ENCODE measurements around the gene ATP11A.
"Not testable (repeated sequence)": the region's sequence is repeated elsewhere in the genome, so short reads cannot be mapped to it uniquely, and the experiment has no call there.

ATP11A gene

DNA sequence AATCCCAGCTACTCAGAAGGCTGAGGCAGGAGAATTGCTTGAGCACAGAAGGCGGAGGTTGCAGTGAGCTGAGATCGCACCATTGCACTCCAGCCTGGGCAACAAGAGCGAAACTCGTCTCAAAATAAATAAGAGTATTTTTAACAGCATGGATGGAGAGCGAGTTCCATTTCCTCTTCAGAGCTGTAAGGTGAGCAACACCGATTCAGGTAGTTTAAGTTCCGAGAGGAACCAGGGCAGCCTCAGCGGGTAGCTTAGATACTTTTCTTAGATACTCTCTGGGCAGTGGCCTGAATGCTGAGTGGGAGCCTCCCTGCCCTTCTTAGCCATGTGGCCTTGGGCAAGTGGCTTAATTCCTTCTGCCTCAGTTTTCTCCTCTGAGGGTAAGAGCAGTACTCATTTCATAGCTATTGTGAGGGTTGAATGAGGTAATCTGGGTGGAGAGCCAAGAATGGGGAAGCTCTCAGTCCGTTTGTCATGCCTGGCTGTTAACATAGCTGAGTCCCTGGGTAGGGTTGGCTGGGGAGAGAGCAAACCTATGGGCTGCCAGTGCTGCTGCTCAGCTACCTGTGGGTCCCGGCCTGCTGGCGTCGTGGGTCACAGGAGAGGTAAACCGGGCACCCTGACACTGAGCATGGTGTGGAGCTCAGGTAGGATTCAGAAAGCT lies 4.1 kb downstream of the ATP11A start:
- peak; percentile 81 to 83 for DNase-seq

DNA sequence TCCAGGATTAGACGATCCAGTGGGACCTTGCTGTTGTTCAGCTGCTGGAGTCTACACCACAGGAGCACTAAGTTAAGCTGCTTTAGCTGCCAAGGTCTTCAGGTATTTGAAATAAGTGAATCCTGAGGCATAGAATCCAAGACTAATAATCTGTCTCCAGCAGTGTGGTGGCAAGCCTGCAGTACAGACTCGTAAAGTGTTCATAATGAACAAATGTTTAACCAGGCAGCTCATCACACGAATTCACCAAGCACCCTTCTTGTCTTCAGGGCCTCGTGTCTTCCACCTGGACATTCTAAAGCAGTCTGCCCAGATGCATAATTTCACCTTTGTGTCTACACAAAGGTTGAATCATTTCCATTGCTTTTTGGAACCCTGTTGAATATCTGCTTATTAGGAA lies 5.3 kb downstream of the ATP11A start:
- DNase-seq = no peak

DNA sequence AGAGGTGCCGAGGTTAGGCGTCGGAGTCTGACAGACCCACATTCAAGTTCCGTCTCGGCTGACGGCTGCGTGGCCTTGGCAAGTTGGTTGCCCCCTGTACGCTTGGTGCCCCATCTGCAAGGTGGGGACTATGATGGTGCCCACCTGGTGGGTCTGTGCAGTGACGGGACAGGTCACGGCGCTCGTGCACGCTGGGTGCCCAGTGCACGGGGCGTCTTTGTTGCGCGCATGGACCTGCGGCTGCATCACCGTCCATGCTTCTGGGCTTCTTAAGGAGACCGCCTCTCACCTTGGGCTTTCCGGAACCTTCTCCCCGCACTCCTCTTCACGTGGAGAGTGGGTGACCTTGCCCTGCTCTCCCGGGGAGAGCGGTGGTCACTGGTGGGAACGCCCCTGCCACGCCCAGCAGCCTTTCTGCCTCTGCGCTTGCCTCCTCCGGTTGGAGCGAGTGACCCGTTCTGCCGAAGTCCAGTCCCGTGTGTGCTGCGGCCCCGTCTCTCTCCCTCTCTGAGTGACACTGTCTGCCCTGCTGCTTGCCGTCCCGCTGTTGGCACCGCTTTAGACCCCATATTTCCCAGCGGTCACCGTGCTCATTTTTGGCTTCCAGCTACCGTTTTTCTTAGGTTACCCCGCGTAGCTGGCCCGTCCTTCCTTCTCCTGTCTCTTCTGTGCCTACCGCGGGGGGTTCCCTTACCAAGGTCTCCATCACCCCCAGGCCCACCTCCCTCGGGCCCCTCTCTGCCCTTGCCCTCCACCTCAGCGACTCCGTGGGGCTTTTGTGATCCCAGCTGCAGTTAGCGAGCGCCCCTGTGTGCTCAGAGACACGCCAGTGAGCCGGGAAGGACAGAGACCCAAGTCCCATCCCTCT lies 6.4 kb downstream of the ATP11A start:
- DNase-seq = no peak

DNA sequence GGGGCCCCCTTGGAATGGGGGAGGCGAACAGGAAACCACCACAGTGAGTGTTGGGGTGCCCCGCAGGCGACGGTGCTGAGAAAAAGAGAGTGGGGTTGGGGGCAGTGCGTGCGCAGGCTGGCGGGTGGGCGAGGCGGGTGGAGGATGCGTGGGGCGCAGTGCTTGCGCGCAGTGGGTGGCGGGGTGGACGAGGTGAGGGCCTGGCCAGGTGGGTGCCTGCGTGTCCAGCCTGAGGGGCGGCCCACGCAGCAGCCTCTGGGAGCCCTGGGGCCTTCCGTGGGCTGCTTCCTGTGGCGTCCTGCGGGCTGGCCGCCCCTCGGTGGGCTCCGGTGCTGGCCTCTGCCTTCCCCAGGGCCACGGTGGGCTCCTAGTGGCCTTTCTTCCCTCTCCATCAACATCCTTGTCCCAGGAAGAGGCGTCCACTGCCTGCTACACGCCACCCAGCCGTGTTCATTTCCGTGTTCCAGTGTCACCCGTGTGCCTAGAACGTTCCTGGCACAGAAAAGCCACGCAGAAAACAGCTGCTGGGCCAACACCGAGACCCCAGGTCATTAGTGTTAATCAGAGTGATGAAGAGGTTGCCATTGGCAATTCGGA lies 7.1 kb downstream of the ATP11A start:
- no peak for DNase-seq

DNA sequence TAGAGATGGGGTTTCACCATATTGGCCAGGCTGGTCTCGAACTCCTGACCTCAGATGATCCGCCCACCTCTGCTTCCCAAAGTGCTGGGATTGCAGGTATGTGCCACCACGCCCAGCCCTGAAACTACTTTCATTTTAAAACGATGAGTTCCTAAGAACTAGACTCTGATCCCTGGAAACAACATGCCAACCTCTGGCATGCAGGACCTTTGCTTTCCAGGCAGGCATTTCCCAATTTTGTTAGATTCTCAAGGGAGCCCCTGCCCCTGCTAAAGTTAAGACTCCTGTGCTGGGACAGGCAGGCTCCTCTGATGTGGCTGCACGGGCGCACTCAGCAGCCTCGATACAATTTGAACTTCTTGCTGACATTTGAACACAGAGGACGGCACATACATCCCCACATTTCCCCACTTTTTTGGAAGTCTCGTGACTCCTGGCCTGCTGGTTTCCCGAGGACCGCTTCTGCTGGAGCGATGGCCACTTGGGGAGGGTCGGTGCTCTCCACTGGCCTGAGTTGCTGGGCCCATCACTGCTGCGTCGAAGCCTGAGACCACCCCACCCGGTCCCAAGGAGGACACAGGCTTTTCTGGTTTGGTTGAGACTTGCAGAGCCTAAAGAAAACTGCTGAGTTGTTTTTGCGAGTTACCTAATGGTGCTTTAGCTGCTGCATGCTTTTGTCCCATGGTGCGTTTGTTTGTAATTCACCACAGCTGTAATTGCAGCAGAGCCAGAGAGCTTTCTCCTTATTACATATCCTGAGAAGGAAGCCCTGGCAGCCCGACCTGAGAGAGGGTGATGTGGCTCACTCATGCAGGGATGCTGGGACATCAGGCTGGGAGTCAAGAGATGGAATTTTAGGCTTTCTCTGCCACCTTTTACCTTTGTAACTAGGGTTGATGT lies 8.2 kb downstream of the ATP11A start:
- no peak for DNase-seq

DNA sequence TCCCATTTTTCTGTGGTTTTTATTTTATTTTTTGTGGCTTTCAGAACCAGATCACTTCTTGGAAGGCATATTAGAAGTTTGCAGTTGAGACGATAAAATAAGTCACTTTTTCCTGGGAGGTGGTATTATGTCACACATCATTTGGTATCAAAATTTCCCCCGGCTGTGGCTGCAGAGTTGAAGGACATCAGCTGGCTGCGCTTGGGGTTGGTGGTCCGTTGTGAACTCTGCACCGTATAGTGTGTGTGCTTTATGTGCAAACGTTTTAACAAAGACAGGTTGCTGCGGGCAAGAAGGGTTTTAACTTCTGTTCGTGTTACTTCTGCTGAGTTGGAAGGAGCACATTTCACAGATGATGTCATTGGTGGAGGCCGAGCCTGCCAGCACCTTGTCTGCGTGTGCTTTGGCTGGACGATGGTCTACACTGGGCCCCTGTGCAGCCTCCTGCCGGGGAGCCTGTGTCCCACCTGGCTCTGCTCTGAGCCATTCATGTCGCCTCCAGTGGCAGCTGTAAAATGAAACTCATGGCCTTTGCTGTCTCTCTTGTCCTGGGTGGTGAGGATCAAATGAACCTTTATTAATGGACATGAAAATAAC lies 9.6 kb downstream of the ATP11A start:
- no peak for DNase-seq

DNA sequence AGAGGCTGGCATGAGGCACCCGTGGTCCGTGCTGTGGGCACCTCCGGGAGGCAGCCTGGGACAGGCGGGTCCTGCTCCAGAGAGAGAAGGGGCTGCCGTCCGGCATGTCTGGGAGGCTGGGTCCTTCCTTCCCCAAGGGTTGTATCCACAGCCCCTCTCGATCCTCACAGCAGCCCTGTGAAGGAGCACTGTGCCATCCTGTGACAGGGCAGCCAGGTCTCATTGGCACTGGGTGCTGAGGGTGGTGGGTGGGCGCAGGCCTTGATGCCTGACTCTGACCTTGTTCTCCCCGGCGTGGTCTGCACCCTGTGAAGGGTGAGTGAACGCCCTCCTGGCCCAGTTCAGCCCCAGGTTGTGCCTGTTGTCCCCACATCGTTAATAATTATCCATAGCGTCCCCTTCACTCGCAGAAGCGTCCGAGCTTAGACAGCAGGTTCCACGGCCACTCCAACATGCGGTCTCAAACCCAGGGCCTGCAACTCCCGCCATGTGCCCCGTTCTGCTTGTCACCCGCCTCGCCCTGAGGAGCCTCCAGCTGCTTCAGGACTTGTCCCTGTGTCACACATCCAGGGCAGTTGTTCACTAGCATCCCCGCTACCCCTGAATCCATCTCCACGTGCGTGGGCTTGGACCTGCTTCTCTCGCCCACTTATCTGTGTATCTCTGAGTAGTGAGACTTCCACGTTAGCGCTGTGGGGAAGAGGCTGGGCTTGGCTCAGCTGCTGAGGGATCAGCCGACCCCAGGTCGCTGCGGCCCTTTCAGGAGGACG lies 10.6 kb downstream of the ATP11A start:
- no peak for DNase-seq

DNA sequence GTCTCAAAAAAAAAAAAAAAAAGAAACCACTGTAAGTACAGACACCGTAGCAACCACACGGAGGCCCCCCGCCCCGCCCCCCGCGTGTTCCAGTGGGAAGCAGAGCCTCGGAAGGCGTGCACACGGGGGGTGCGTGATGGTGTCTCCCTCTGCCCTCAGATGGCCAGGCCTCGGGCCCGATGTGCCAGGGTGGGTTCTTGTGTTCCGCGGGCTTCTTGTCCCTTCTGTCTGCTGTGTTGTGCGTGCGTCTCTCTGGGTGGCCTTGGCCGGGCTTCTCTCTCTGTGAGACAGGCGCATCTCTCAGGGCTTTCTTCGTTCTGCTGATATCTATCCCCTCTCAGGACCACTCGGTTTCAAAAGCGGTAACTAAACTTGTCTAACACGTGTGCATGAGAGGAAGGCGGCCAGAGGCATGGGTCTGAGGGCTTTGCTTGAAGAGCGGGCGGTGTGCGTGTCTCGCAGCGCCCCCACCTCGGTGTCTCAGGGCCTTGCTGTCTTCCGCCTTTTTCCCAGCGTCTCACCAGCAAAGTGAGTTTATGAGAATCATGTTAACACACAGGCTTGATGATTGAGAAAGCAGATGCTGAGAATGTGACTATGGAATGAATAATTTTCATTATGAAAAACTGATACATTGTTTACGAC lies 12.6 kb downstream of the ATP11A start:
- no peak for DNase-seq

DNA sequence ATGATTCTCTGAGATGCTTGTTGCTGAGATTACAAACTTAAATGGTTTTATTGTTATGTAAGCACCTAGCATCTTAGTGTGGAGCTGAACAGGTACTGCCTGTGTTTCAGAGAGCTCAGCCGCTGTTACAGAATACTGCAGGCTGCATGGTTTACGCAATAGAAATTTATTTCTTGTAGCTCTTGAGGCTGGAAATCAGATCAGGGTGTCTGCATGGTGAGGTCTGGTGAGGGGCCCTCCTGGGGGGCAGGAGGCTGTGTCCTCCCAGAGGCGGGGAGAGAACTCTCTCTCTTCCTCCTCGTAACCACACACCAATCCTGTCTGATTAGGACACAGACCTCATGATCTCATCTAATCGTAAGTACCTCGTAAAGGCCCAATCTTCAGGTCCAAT lies 13.1 kb downstream of the ATP11A start:
- DNase-seq = peak; percentile 74 to 76

DNA sequence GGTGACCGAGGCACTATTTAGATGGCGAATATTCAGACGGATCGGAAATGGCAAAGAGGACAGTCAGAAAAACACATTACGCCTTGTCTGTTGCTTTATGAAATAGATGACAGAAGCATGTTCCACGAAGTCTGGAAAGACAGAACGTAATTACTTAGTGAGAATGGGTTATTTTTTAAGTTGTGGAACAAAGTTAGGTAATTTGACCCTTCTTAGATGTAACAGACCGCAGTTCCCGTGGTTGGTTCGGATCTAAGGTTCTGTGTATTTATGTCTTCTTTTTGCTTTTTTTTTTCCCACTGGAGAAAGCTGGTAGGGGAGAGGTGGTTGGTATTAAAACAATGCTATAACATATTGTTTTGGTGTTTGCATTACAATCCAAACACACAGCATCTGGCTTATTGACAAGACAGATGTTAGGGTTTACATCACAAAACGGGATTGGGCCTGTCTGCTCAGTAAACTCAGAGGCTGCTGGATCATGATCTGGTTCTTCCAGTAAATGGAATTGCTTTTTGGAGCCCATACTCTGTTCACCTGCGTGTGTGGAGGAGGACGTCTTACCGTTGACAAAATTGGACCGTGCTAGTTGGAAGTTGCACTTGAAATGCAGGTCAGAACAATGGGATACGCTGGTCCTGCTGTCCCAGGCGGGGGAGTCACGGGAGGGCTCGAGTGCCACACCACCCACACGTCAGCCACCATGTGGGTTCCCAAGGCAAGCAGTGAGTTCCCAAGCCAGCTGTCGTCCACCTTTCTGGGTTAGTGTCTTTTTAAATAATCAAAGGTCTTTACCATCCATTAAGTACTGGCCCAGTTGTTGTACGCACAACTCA lies 13.8 kb downstream of the ATP11A start:
- DNase-seq = no peak

DNA sequence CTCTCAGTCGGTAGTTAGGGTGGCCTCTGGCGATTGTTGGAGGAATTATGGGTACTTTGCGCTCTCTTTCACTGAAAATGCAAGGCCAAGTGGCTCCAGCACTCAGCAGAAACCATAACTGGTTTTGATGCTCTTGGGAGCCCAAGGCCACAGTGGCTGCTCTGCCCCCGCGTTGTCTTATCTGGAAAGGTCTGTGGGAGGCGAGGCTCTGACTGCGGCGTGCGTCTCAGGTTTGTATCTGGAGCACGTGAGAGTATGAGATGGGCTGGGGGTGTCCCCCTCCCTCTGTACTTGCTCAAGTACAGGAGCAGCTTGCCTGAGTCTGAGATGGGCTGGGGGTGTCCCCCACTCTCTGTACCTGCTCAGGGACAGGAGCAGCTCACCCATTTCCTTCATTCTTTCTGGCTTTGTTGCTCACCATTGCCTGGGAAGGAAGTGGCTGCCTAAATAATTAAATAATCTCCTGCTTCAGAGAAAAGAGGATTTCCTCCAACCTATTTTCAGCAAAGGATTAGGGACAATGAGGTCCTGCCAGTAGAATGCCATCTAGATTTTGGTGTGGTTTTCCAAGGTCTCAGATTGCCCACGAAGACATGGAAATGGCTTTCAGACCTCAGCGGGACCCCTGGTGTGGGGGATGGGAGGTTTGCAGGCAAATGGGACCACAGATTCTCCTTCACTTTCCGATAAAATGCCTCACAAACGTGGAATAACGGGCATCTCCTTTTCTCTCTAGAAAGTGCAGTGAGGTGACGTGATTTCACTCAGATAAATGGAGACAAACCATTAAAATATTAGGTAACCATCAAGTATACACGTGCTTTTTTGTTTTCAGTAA lies 14.7 kb downstream of the ATP11A start:
- DNase-seq = no peak

DNA sequence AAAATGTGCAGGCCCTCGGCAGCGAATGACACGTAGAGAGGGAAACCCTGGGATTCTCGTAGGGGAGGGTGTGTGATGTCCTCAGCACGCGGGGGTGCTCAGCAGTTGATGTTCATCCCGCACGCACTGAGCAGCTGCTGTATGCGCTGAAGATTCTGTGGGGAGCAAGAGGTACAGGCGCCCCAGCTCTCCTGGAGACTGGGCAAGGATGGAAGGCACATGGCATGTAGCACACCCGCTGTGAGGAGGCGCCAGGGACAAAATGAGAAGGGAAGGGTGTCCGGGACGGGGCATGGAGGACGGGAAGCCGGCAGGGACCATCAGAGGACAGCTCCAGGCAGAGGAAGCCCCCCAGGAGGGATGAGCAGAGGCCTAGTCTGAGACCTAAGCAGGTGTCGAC lies 15.4 kb downstream of the ATP11A start:
- no peak for DNase-seq

DNA sequence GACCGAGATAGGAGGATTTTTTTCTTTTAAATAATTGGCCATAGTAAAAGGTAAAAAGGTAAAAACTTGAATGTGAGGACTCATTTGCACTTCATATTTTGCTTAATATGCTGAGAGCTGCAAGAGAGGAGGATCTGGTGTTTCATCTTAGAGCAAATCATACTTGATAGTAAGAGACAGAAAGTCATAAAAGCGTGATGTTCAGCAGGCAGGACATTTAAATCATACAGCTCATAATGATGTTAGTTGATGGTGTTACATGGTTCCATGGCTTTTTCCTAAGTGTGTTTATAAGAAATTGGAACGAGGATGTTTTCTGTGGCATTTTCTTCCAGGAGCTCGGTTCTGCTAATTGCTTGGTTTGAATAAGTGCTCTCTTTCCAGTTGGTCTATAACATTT lies 16.3 kb downstream of the ATP11A start:
- DNase-seq = no peak

DNA sequence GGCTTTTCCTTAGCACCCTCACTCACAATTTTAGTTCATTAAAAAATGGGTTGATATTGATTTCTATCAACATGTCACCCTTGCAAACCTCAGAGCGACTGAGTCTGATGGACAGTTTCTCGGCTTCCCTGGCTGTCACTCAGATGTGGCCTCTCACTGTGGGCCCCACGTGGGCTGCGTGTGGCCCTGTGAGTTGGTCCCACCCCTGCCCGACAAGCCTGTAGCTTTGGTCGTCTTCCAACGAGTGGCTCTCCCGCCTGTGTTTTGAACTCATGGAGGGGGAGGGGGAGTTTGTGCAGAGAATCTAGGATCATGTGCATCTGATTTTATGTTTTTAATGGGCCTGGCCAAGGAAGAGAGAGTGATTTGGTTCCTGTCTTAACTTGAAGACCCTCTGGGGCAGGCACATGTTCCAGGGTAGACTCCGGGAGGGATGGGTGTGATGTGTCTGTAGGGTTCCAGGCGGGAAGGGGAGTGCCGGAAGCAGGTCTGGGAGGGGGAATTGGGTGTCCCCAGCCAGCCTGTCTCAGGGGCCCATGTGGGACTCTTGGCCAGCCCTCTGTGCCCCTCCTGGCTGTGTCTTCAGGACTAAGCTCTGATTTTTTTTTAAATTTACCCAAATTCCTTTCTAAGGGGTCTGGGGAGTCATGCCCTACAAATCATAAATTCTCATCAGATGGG lies 18.9 kb downstream of the ATP11A start:
- DNase-seq = no peak

DNA sequence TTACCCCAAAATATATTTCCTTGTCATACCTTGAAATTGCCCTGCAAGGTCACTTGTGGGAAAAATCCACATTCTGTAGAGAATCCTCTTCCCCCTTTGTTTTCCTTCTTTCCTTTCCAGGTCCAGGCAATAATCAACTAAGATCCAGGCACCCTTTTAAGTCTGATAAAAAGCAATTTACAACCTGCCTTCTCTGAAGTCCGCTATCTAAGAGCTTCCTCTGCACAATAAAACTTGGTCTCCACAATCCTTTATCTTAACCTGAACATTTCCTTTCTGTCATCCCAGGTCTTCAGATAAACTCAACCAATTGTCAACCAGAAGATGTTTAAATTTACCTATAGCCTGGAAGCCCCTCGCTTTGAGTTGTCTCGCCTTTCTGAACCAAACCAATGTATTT lies 19.5 kb downstream of the ATP11A start:
- not testable (repeated sequence) for DNase-seq

DNA sequence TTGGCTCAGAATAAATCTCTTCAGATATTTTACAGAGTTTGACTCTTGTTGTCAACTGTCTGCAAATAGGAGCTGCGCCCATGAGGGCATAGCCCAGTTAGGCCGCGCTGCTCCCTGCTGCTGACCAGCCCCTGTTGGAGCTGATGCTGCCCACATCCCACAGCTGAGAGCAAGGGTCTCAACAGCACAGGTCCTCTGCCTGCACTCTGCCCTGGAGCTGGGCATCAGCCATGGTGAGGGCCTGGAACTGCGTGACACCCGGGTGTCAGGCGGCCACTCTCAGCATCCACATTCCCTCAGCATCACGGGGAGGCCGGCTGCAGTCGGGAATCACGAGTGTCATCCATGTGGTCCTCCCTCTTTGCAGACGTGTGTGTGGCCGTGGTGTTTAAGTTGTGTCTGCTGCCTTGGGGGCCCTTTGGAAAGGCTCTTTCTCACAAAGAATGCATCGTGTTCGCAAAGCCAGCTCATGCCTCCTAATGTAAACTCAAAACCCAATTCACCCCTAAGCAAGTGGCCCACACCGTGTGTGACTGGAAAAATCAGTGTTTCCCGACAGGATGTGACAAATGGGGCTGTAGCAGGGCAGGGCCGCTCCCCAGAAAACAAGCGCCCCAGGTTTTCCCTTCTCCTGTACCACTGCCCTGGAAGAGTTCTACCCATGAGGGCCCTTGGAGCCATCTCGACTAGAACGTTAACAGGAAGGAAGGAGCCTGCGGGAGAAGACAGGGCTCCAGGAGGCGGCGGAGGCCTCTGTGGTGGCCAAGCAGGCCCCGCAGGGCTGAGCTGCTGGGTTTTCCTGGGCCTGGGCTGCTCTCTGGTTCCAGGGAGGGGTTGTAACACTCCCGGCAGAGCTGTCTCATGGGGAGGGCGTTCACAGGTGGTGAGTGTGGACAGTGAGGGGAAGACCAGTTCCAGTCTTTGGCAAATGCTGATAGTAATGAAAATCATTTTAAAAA lies 20.3 kb downstream of the ATP11A start:
- DNase-seq = no peak

DNA sequence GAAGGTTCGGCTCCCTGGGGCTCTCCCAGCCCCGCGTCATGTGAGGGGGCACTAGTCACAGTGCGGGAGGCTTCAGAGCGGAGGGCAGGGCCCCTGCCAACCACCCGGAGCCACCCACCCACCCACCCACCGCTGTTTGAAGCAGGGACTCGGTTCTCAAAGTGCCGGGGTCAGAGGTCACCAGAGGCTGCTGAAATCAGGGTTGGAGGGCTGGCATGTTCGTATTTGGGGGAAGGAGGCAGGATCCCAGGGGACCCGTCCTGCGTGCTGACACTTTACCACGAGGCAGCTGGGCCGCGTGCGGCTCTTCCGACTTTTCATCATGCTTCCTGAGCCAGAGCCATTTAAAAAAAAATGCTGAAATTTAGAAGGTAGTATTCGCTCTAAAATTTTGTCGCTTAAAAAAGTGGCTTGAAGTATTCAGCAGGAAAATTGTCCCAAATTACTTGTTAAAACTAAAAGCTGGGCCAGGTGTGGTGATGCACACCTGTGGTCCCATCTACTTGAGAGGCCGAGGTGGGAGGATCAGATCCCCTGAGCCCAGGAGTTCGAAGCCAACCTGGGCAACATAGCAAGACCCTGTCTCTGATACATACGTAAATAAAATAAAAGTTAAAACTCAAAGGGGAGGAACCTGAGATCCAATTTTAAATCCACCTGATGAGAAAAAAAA lies 21.2 kb downstream of the ATP11A start:
- no peak for DNase-seq

All from Kasumi-1 (cell line).